GM12878 (cell line): ENCODE data around the gene LSMEM2. TPM values are rescaled to one million over a fixed set of nuclear protein-coding genes. Genes with fewer than 3 reads are reported as not detected.

ENCODE experiments used
- ATAC-seq: fragments of 200-7000 bp; cut with Tn5 transposase; 3 replicates; pipeline ENCODE4 v1.9.1; 2020; ENCODE audit warnings: mild to moderate bottlenecking, moderate library complexity
- BruUV-seq: library from RNA; stranded (reverse); fragments of 400-500 nt; replicated peaks from 2 replicates; lab custom pipeline; 2021; lab: Mats Ljungman, UMichigan
- CTCF ChIA-PET: fragments of 300-600 bp; sonication (Branson Sonifier 250); formaldehyde crosslinking; extraction: SDS; loops from one replicate; lab custom pipeline; 2021; ENCODE audit warnings: inconsistent platforms; lab: Yijun Ruan, JAX
- POLR2A ChIA-PET: fragments of 350-600 bp; formaldehyde crosslinking; extraction: SDS; loops from one replicate; lab custom pipeline; 2021; ENCODE audit warnings: inconsistent platforms; lab: Charles Lee
- RAD21 ChIA-PET: fragments of 300-600 bp; sonication (Branson Sonifier 250); formaldehyde crosslinking; loops from one replicate; lab custom pipeline; 2023; ENCODE audit warnings: antibody characterized with exemption; ENCODE audit not compliant: unreplicated experiment; lab: Charles Lee
- SMC1A ChIA-PET: fragments of 300-600 bp; sonication (Branson Sonifier 250); formaldehyde crosslinking; loops from one replicate; lab custom pipeline; 2023; ENCODE audit not compliant: unreplicated experiment, uncharacterized antibody; lab: Charles Lee
- DNase-seq: peaks from one replicate; pipeline ENCODE4 v3.0.0-alpha.2; 2011; ENCODE audit warnings: low read depth, low spot score
- FAIRE-seq: peaks from 3 replicates; lab custom pipeline; 2011; peaks lifted over from hg19 to GRCh38; lab: Jason Lieb, UNC
- H2AFZ ChIP-seq: 2 replicates; pipeline ENCODE4 v1.6.0; 2011; ENCODE audit warnings: low read depth, low read length, control low read depth; ENCODE audit not compliant: control insufficient read depth
- H3K27ac ChIP-seq: 2 replicates; pipeline ENCODE4 v1.5.1; 2011; ENCODE audit warnings: control low read depth; ENCODE audit not compliant: control insufficient read depth, insufficient read depth
- H3K27me3 ChIP-seq, 2 experiments: replicated peaks in 1 of 2; 2 replicates each; pipeline versions ENCODE4 v1.6.0 to v1.6.1; 2011; ENCODE audit warnings: low read length in 1 of 2; ENCODE audit not compliant: control insufficient read depth in 2 of 2, insufficient read depth in 2 of 2
- H3K36me3 ChIP-seq, 2 experiments: 2 replicates each; pipeline ENCODE4 v1.5.1; 2011; ENCODE audit warnings: low read length in 1 of 2; ENCODE audit not compliant: control insufficient read depth in 2 of 2, insufficient read depth in 2 of 2
- H3K4me1 ChIP-seq: 2 replicates; pipeline ENCODE4 v1.6.1; 2011; ENCODE audit warnings: mild to moderate bottlenecking, low read length, moderate library complexity, mixed read lengths; ENCODE audit not compliant: control insufficient read depth, insufficient read depth
- H3K4me2 ChIP-seq: 2 replicates; pipeline ENCODE4 v1.6.0; 2011; ENCODE audit warnings: control low read depth; ENCODE audit not compliant: control insufficient read depth, insufficient read depth
- H3K4me3 ChIP-seq: fragments of 200-600 bp; sonication (generic); 2 replicates; pipeline ENCODE4 v1.5.1; 2016
- H3K79me2 ChIP-seq: 2 replicates; pipeline ENCODE4 v1.6.0; 2011; ENCODE audit warnings: low read length; ENCODE audit not compliant: control insufficient read depth, insufficient read depth
- H3K9ac ChIP-seq: 2 replicates; pipeline ENCODE4 v1.8.0; 2011; ENCODE audit warnings: low read length, control low read depth, mixed read lengths; ENCODE audit not compliant: control insufficient read depth, insufficient read depth
- H3K9me3 ChIP-seq: replicated peaks from 3 replicates; pipeline ENCODE4 v1.5.1; 2011; ENCODE audit warnings: mild to moderate bottlenecking, low read length; ENCODE audit not compliant: control insufficient read depth, insufficient read depth
- H4K20me1 ChIP-seq: 2 replicates; pipeline ENCODE4 v1.6.0; 2011; ENCODE audit not compliant: control insufficient read depth, insufficient read depth
- BRCA1 ChIP-seq: IDR thresholded peaks from 2 replicates; pipeline ENCODE4 v1.6.1; 2011; ENCODE audit warnings: low read depth, low read length, improper control_type of control experiment
- FOS ChIP-seq: IDR thresholded peaks from 3 replicates; pipeline ENCODE4 v1.6.1; 2011; ENCODE audit warnings: borderline replicate concordance; ENCODE audit not compliant: insufficient read length; ENCODE audit errors: extremely low read depth
- POLR2A ChIP-seq: IDR thresholded peaks from 2 replicates; pipeline ENCODE4 v1.6.1; 2011; ENCODE audit warnings: low read depth, mild to moderate bottlenecking, low read length
- SMAD1 ChIP-seq: fragments of 450-650 bp; IDR thresholded peaks from 2 replicates; pipeline ENCODE4 v1.6.1; 2018; ENCODE audit warnings: mild to moderate bottlenecking, low read depth; ENCODE audit not compliant: partially characterized antibody
- SMARCA5 ChIP-seq: fragments of 450-650 bp; IDR thresholded peaks from 2 replicates; pipeline ENCODE4 v1.6.1; 2017; ENCODE audit warnings: mild to moderate bottlenecking
- STAT1 ChIP-seq: fragments of 450-650 bp; conservative IDR thresholded peaks from 2 replicates; pipeline ENCODE4 v1.6.1; 2014; ENCODE audit warnings: antibody characterized with exemption, mild to moderate bottlenecking
- SUZ12 ChIP-seq: fragments of 200-600 bp; sonication (generic); IDR thresholded peaks from one replicate; pipeline ENCODE4 v1.6.1; 2018; ENCODE audit warnings: antibody characterized with exemption, mild to moderate bottlenecking; ENCODE audit not compliant: unreplicated experiment
- WGBS: methylation state at CpG from one replicate; pipeline ENCODE4 v1.1.6; 2016; ENCODE audit warnings: low lambda C conversion rate; ENCODE audit not compliant: insufficient replicate concordance, insufficient coverage; ENCODE audit errors: missing lambda C conversion rate; 5-methylcytosine and 5-hydroxymethylcytosine counted together
- in situ Hi-C: fragments of 300-500 bp; cut with MboI; formaldehyde crosslinking; loops from 9 replicates; pipeline ENCODE4 v1.14.3; 2018; ENCODE audit warnings: mixed read lengths
- intact Hi-C: fragments of 100-400 bp; cut with micrococcal nuclease; formaldehyde crosslinking; loops from one replicate; pipeline ENCODE4 v1.14.2; 2022; ENCODE audit not compliant: unreplicated experiment
- polyA plus RNA-seq, 11 experiments: library from polyadenylated mRNA; depleted of rRNA in 4 of 11; unstranded in 6 of 11; stranded (reverse) in 5 of 11; fragments of >200 nt; fragmentation: Nextera tagmentation in 4 of 11; fragmentation: Illumina TruSeq in 1 of 11; extraction: Ambion mirVana in 4 of 11; extraction: Trizol in 1 of 11; gene quantifications; 1 replicate in 1 of 11; 2 replicates in 10 of 11; pipeline versions ENCODE4 v1.2.1 to v1.2.3, GENCODE V29; 2011 to 2016; ENCODE audit warnings: inconsistent platforms in 2 of 11, missing spikeins in 2 of 11, low read depth in 1 of 11
- total RNA-seq, 4 experiments: library from RNA; depleted of rRNA in 3 of 4; stranded (reverse); fragments of >200 nt in 3 of 4; fragmentation: Illumina TruSeq in 1 of 4; extraction: Trizol in 1 of 4; gene quantifications; 2 replicates each; pipeline versions ENCODE4 v1.2.1 to v1.2.3, GENCODE V29; 2013 to 2021
- TF ChIP-seq, protein P1 (sequence below): IDR thresholded peaks from 2 replicates; pipeline ENCODE4 v1.6.1; 2011; ENCODE audit warnings: mild to moderate bottlenecking, low read depth, low read length, moderate library complexity; ENCODE audit not compliant: insufficient replicate concordance

Gene LSMEM2
- total and polyA plus RNA-seq, 10 of the 15 experiments (the other 5 are each of a cell fraction or from before 2014, with no cell fraction given) = 0.17 TPM; not detected in 9

DNA sequence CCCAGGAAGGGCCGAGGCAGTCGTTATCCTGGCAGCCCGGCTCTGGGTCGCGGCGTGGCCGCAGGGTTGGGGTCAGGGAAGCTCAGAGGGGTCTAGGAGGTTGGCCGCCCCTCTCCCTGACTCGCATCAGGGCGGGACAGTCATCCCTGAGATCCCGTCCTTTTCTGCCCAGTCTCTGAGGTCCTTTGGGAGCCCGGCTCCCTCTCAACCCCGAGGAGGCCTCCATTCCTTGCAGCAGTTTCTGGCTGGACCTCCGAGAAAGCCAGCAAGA lies 43.2 kb downstream of the LSMEM2 start:
- WGBS = 81% methylated on average over 11 of the region's 14 CpGs
- in situ Hi-C loops (no loop called here), intact Hi-C loops (no loop called here)
- Histone ChIP-seq H4K20me1 (no peaks in the 10 kb centered on the region), H3K4me3 (peak overlapping the region; percentile 70), H3K27me3 (no peaks in the 10 kb centered on the region), H3K4me2 (peak overlapping the region; percentile 64), H2AFZ (peak overlapping the region; percentile 92), H3K27ac (peak overlapping the region; percentile 8; the same call in 1 of the 2 replicates), H3K4me1 (peaks cover 17% of the 10 kb centered on the region), H3K9me3 (no peaks in the 10 kb centered on the region), H3K36me3 (peaks cover 2 to 4% of the 10 kb centered on the region in 2 experiments; a peak in 2 of 4 replicates), H3K79me2 (peaks cover 10% of the 10 kb centered on the region), H3K9ac (peak overlapping the region; percentile 20; the same call in 1 of the 2 replicates)
- no peak for FAIRE-seq
- no peak for ATAC-seq
- ChIA-PET SMC1A (interaction anchor here (1.2 kb wide), 1 partner anchor 15 kb away, joined by 3 read pairs; no protein-coding TSS in a partner anchor), POLR2A (interaction anchor here (1.2 to 2.0 kb wide), 3 partner anchors 12 to 23 kb away, joined by 3 to 12 read pairs (median 8); partner anchors contain the start of genes HYAL3 and NAA80), RAD21 (interaction anchor here (1.0 to 1.2 kb wide), 2 partner anchors 15 to 30 kb away, joined by 3 read pairs; partner anchors contain the start of gene IFRD2), CTCF (interaction anchor here (0.7 to 5.1 kb wide), 5 partner anchors 14 to 96 kb away, joined by 3 to 72 read pairs (median 3); partner anchors contain the start of genes HYAL3, NAA80 and RASSF1)
- no peak for DNase-seq
- no peak for TF ChIP-seq SMAD1
- no peak for TF ChIP-seq SUZ12
- TF ChIP-seq BRCA1 = no peak
- TF ChIP-seq, protein P1, sequence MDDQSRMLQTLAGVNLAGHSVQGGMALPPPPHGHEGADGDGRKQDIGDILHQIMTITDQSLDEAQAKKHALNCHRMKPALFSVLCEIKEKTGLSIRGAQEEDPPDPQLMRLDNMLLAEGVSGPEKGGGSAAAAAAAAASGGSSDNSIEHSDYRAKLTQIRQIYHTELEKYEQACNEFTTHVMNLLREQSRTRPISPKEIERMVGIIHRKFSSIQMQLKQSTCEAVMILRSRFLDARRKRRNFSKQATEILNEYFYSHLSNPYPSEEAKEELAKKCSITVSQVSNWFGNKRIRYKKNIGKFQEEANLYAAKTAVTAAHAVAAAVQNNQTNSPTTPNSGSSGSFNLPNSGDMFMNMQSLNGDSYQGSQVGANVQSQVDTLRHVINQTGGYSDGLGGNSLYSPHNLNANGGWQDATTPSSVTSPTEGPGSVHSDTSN = no peak
- TF ChIP-seq POLR2A = no peak
- TF ChIP-seq STAT1 = no peak
- TF ChIP-seq SMARCA5 = 0 out of 2 replicates have a peak, but pooled peaks have one; percentile 13
- TF ChIP-seq FOS = no peak
- no TSS peak for BruUV-seq
